ENCODE measurements around the gene ACKR3. TPM values are rescaled to one million over a fixed set of nuclear protein-coding genes. Genes with fewer than 3 reads are reported as not detected.

Gene ACKR3
- total and polyA plus RNA-seq, 5 donors = 22.5 to 50.1 (median 31.1) TPM

DNA sequence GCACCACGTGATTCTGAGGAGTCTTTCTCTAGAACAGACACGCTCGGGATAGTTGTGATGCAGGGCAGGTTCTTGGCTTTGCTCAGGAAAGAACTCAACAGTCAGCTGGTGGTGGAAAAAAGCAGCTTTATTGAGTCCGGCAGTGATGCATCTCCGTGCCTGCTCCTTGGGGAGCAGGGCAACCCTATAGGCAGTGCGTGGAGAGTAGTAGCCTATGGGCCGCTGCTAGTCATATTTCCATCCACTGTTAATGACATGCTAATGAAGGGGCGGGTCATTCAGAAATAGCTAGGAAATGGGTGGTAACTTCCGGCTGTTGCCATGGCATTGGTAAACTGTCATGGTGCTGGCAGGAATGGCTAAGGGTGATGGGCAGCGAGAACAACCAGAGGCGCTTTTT, 11.6 kb upstream of the ACKR3 start:
- no peaks in the 10 kb centered on the region for H3K27me3 ChIP-seq (ENCODE audit: control insufficient read depth, insufficient read depth)
- intact Hi-C loops (cut with DNase I) = no loop called here
- DNase-seq (no peak), ATAC-seq (no peak)
- no peaks in the 10 kb centered on the region for H3K4me1 ChIP-seq (ENCODE audit: control insufficient read depth, insufficient read depth, low read length)
- 87% methylated on average over 11 of the region's 11 CpGs for WGBS
- H3K27ac ChIP-seq (ENCODE audit: low read length) = no peak overlapping the region
- H3K4me3 ChIP-seq (ENCODE audit: low read length) = no peak overlapping the region
- H3K9me3 ChIP-seq (ENCODE audit: control insufficient read depth, low read length) = no peaks in the 10 kb centered on the region

GRCh38 chr2:236558993-236559978, 10.3 kb upstream of the ACKR3 start:
- 59% methylated on average over 6 of the region's 6 CpGs for WGBS
- Histone ChIP-seq H3K27me3 (ENCODE audit: control insufficient read depth, insufficient read depth) (no peaks in the 10 kb centered on the region), H3K4me3 (ENCODE audit: low read length) (no peak overlapping the region), H3K9me3 (ENCODE audit: control insufficient read depth, low read length) (no peaks in the 10 kb centered on the region), H3K4me1 (ENCODE audit: control insufficient read depth, insufficient read depth, low read length) (no peaks in the 10 kb centered on the region), H3K27ac (ENCODE audit: low read length) (no peak overlapping the region)
- DNase-seq (no peak), ATAC-seq (no peak)
- intact Hi-C loops (cut with DNase I) = no loop called here

- no peak for DNase-seq
- 98% methylated on average over 3 of the region's 3 CpGs for WGBS
- Histone ChIP-seq H3K9me3 (ENCODE audit: control insufficient read depth, low read length) (no peaks in the 10 kb centered on the region), H3K4me1 (ENCODE audit: control insufficient read depth, insufficient read depth, low read length) (no peaks in the 10 kb centered on the region), H3K27ac (ENCODE audit: low read length) (no peak overlapping the region), H3K27me3 (ENCODE audit: control insufficient read depth, insufficient read depth) (no peaks in the 10 kb centered on the region), H3K4me3 (ENCODE audit: low read length) (no peak overlapping the region)
- intact Hi-C loops (cut with DNase I) = loop anchor here in 2 of 4 donors (5.0 to 10.0 kb wide), 2 partner anchors 207 to 465 kb away; no protein-coding TSS in a partner anchor
- no peak for ATAC-seq
Observed at GRCh38 chr2:236561874-236562273, 7.8 kb upstream of the ACKR3 start.

DNA sequence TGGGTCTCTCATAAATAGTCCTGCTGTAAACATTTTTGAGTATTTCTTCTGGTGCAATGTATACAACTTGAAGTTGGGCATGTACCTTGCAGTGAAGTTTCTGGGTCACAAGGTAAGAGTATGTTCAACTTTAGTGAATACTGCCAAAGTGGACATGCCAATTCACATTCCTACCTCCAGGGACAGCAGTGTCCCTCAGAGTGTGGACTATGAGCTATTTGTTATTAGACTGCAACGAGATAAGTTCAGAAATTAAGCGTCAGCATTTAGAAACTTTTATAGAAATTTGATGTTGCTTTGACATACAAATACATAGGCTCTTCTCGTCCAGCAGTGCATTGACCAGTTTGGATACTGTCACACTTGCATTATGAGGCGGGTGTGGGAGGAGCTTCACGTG, 7.2 kb upstream of the ACKR3 start:
- H3K9me3 ChIP-seq (ENCODE audit: control insufficient read depth, low read length) = no peaks in the 10 kb centered on the region
- peaks cover 2% of the 10 kb centered on the region for H3K4me1 ChIP-seq (ENCODE audit: control insufficient read depth, insufficient read depth, low read length)
- ATAC-seq (no peak), DNase-seq (no peak)
- no peak overlapping the region for H3K4me3 ChIP-seq (ENCODE audit: low read length)
- no peaks in the 10 kb centered on the region for H3K27me3 ChIP-seq (ENCODE audit: control insufficient read depth, insufficient read depth)
- no peak overlapping the region for H3K27ac ChIP-seq (ENCODE audit: low read length)
- intact Hi-C loops (cut with DNase I) = loop anchor here in 2 of 4 donors (5.0 to 10.0 kb wide), 2 partner anchors 208 to 465 kb away; no protein-coding TSS in a partner anchor
- WGBS = 77% methylated on average over 5 of the region's 5 CpGs

- Histone ChIP-seq H3K9me3 (ENCODE audit: control insufficient read depth, low read length) (no peaks in the 10 kb centered on the region), H3K4me1 (ENCODE audit: control insufficient read depth, insufficient read depth, low read length) (peaks cover 2% of the 10 kb centered on the region), H3K4me3 (ENCODE audit: low read length) (no peak overlapping the region), H3K27ac (ENCODE audit: low read length) (no peak overlapping the region), H3K27me3 (ENCODE audit: control insufficient read depth, insufficient read depth) (no peaks in the 10 kb centered on the region)
- WGBS = 96% methylated on average over 4 of the region's 4 CpGs
- ATAC-seq = no peak
- DNase-seq = no peak
- intact Hi-C loops (cut with DNase I) = loop anchor here in 2 of 4 donors (5.0 to 10.0 kb wide), 2 partner anchors 209 to 463 kb away; no protein-coding TSS in a partner anchor
Observed at GRCh38 chr2:236563953-236564352, 5.7 kb upstream of the ACKR3 start.

- no peaks in the 10 kb centered on the region for H3K27me3 ChIP-seq (ENCODE audit: control insufficient read depth, insufficient read depth)
- ATAC-seq (no peak), DNase-seq (no peak)
- WGBS = 50% methylated on average over 3 of the region's 3 CpGs
- no peak overlapping the region for H3K4me3 ChIP-seq (ENCODE audit: low read length)
- intact Hi-C loops (cut with DNase I) = loop anchor here in 2 of 4 donors (5.0 to 10.0 kb wide), 3 partner anchors 48 to 210 kb away; no protein-coding TSS in a partner anchor
- H3K4me1 ChIP-seq (ENCODE audit: control insufficient read depth, insufficient read depth, low read length) = peaks cover 2% of the 10 kb centered on the region
- no peaks in the 10 kb centered on the region for H3K9me3 ChIP-seq (ENCODE audit: control insufficient read depth, low read length)
- H3K27ac ChIP-seq (ENCODE audit: low read length) = no peak overlapping the region
Observed at GRCh38 chr2:236565212-236565611, 4.4 kb upstream of the ACKR3 start.

DNA sequence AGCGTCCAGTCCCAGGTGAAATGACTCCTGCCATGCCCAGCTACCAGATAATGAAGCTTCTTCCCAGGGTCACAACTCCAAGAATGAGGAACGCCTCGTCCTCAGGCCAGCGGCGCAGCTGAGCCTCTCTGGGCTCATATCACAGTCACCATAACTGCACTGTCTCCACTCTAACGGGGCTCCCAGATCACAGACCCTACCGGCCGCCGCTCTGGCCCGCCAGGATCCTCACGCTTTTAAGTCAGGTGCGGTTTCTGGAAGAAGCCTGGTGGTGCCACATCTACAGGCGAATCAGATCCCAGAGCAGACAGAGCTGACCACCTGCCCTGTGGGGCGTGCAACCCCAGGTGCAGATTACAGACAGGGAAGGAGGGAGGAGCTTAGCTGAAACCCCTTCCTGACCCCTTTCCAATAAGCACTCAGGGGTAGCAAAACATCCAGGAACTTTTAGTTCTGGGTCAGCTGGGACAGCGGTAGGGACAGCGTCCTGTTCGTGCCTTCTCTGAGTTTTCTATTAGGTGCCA, 3.7 kb upstream of the ACKR3 start:
- H3K4me1 ChIP-seq (ENCODE audit: control insufficient read depth, insufficient read depth, low read length) = peaks cover 2% of the 10 kb centered on the region
- no peak overlapping the region for H3K4me3 ChIP-seq (ENCODE audit: low read length)
- ATAC-seq (no peak), DNase-seq (peak in 1 of 3 donors; percentile 49)
- H3K9me3 ChIP-seq (ENCODE audit: control insufficient read depth, low read length) = no peaks in the 10 kb centered on the region
- H3K27me3 ChIP-seq (ENCODE audit: control insufficient read depth, insufficient read depth) = no peaks in the 10 kb centered on the region
- no peak overlapping the region for H3K27ac ChIP-seq (ENCODE audit: low read length)
- intact Hi-C loops (cut with DNase I) = loop anchor here in 2 of 4 donors (5.0 to 10.0 kb wide), 3 partner anchors 49 to 211 kb away; no protein-coding TSS in a partner anchor
- WGBS = 92% methylated on average over 17 of the region's 17 CpGs

GRCh38 chr2:236566596-236566995, 3.0 kb upstream of the ACKR3 start:
- no peak for ATAC-seq
- H3K4me3 ChIP-seq (ENCODE audit: low read length) = no peak overlapping the region
- 69% methylated on average over 6 of the region's 6 CpGs for WGBS
- DNase-seq = no peak
- no peaks in the 10 kb centered on the region for H3K27me3 ChIP-seq (ENCODE audit: control insufficient read depth, insufficient read depth)
- H3K9me3 ChIP-seq (ENCODE audit: control insufficient read depth, low read length) = no peaks in the 10 kb centered on the region
- intact Hi-C loops (cut with DNase I) = loop anchor here in 2 of 4 donors (5.0 to 10.0 kb wide), 3 partner anchors 49 to 212 kb away; no protein-coding TSS in a partner anchor
- peaks cover 2% of the 10 kb centered on the region for H3K4me1 ChIP-seq (ENCODE audit: control insufficient read depth, insufficient read depth, low read length)
- H3K27ac ChIP-seq (ENCODE audit: low read length) = no peak overlapping the region

DNA sequence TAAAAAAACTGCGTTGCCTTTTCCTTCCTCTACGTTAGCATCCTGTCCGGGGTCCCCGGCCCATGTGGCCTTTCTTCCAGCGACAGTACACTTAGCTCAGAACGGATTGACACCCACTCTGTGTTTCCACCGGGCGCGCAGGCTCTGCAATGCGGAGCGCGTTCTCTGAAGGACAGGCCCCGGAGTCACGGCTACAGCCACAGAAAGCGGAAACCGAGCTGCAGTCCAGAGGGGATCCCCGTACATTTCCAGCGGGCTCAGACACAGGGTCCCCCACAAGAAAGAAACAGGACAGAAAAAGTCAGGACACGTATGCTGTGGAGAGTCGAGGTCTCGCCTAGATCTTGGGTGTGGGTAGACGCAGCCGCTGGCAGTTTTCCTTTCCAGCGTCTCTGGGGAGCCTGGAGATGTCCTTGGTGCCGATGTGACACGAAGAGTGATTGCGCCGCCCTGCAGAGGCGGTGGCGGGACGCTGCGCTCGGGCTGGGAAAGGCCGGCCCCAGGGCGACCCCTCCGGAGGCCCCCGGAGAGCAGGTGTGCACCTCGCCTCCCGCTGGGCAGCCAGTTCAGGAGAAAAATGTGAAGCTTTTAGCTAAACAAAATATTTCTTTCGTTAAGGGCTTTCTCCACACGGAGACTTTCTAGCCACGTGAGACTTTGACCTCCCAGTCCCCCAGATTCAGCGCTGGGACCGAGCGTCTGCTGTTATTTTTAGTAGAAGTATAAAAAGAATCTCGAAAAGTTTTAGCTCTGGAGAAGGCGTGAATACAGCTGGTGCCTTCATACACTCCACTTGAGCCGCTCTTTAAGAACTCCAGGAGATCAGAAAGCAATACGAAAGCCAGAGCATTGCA, 1.3 kb upstream of the ACKR3 start:
- H3K4me3 ChIP-seq (ENCODE audit: low read length) = peak overlapping the region; percentile 53
- intact Hi-C loops (cut with DNase I) = loop anchor here in 2 of 4 donors (5.0 to 10.0 kb wide), 3 partner anchors 51 to 213 kb away; no protein-coding TSS in a partner anchor
- peak; percentile 69 to 85 (median 84) for DNase-seq
- no peaks in the 10 kb centered on the region for H3K27me3 ChIP-seq (ENCODE audit: control insufficient read depth, insufficient read depth)
- WGBS = 2% methylated on average over 49 of the region's 49 CpGs
- peak; percentile 37 to 58 for ATAC-seq
- no peaks in the 10 kb centered on the region for H3K9me3 ChIP-seq (ENCODE audit: control insufficient read depth, low read length)
- peak overlapping the region; percentile 97 for H3K27ac ChIP-seq (ENCODE audit: low read length)
- H3K4me1 ChIP-seq (ENCODE audit: control insufficient read depth, insufficient read depth, low read length) = peaks cover 2% of the 10 kb centered on the region

DNA sequence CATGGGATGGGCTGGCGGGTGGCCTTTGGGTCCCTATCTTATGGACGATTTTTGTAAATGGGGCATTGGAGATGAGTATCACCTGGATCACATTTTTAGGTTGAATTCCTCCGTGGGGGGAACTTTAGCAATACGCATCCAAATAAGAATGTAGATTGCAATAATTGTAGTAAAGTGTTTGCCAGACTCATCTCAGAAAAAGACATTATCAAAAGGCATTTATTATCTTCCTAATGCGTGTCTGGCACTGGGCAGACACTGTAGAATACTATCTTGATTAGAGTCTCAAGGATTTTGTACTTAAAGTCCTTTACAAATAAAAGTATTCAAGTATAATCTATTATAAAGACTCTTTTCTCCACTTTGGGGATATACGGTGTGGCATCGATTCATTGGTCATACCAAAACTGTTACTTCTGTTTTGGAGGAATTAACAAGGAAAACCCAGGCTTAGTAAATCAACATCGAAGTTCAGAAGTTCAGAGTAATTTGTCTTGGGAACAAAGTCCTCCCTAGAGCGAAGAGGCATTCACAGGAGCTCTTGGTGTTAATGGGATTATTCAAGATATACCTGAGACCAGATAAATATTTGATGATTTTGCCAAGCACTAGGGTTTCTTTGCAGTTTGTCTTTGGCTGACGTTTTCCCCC, 578 bp upstream of the ACKR3 start:
- intact Hi-C loops (cut with DNase I) = loop anchor here in 2 of 4 donors (5.0 to 10.0 kb wide), 3 partner anchors 52 to 214 kb away; no protein-coding TSS in a partner anchor
- peaks cover 2% of the 10 kb centered on the region for H3K4me1 ChIP-seq (ENCODE audit: control insufficient read depth, insufficient read depth, low read length)
- 17% methylated on average over 10 of the region's 10 CpGs for WGBS
- DNase-seq (no peak), ATAC-seq (no peak)
- H3K27ac ChIP-seq (ENCODE audit: low read length) = peak overlapping the region; percentile 97
- H3K27me3 ChIP-seq (ENCODE audit: control insufficient read depth, insufficient read depth) = no peaks in the 10 kb centered on the region
- peak overlapping the region; percentile 53 for H3K4me3 ChIP-seq (ENCODE audit: low read length)
- no peaks in the 10 kb centered on the region for H3K9me3 ChIP-seq (ENCODE audit: control insufficient read depth, low read length)
